Brain microvascular endothelial cell (primary cell): ENCODE measurements around the gene TMX3.

Source experiments
- DNase-seq: peaks from one replicate; pipeline ENCODE4 v3.0.0-alpha.2; 2020
- H3K27ac ChIP-seq: fragments of 250-450 bp; sonication (Bioruptor Pico); 2 replicates; pipeline ENCODE4 v1.5.1; 2020; ENCODE audit warnings: mild to moderate bottlenecking, moderate library complexity
- H3K27me3 ChIP-seq: fragments of 250-450 bp; sonication (Bioruptor Pico); replicated peaks from 2 replicates; pipeline ENCODE4 v1.5.1; 2020; ENCODE audit warnings: mild to moderate bottlenecking
- H3K36me3 ChIP-seq: fragments of 250-450 bp; sonication (Bioruptor Pico); replicated peaks from 2 replicates; pipeline ENCODE4 v1.5.1; 2020; ENCODE audit warnings: mild to moderate bottlenecking
- H3K4me3 ChIP-seq: 2 replicates; pipeline ENCODE4 v1.5.1; 2011; ENCODE audit warnings: low read depth, mild to moderate bottlenecking, control low read depth, low read length, moderate library complexity
- in situ Hi-C: cut with HindIII; loops from 2 replicates; pipeline ENCODE4 v1.10.0; 2017; ENCODE audit warnings: low sequenced_read_pairs, low pct_ligation_motif_present
- TF ChIP-seq, protein P1 (sequence below): IDR thresholded peaks from 2 replicates; pipeline ENCODE4 v1.5.1; 2011; ENCODE audit warnings: low read depth, mild to moderate bottlenecking, moderate library complexity, low read length, control low read depth, inconsistent platforms; ENCODE audit errors: missing control alignments

Gene TMX3

DNA sequence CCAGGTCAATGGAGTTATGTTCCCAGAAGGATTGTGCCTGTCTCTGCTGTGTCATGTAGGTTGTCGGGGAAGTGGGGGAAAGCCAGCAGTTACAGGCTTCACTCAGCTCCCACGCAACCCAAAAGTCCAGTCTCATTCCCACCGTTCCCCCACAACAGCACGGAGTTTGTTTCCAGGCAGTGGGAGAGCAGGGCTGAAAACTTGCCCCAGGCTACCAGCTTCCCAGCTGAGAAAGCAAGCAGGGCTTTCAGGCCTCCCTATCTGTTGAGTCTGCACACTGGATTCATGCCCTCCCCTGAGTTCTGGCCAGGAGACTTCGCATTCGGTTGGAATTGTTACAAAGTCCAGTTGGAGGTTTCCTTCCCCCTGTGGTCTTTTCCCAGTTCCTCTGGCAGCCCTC, 76.3 kb downstream of the TMX3 start:
- H3K27me3 ChIP-seq: no peaks in the 10 kb centered on the region
- TF ChIP-seq, protein P1, sequence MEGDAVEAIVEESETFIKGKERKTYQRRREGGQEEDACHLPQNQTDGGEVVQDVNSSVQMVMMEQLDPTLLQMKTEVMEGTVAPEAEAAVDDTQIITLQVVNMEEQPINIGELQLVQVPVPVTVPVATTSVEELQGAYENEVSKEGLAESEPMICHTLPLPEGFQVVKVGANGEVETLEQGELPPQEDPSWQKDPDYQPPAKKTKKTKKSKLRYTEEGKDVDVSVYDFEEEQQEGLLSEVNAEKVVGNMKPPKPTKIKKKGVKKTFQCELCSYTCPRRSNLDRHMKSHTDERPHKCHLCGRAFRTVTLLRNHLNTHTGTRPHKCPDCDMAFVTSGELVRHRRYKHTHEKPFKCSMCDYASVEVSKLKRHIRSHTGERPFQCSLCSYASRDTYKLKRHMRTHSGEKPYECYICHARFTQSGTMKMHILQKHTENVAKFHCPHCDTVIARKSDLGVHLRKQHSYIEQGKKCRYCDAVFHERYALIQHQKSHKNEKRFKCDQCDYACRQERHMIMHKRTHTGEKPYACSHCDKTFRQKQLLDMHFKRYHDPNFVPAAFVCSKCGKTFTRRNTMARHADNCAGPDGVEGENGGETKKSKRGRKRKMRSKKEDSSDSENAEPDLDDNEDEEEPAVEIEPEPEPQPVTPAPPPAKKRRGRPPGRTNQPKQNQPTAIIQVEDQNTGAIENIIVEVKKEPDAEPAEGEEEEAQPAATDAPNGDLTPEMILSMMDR: no peak
- H3K27ac ChIP-seq: no peak overlapping the region
- DNase-seq: no peak
- H3K36me3 ChIP-seq: no peaks in the 10 kb centered on the region
- in situ Hi-C loops: no loop called here
- no peak overlapping the region for H3K4me3 ChIP-seq

DNA sequence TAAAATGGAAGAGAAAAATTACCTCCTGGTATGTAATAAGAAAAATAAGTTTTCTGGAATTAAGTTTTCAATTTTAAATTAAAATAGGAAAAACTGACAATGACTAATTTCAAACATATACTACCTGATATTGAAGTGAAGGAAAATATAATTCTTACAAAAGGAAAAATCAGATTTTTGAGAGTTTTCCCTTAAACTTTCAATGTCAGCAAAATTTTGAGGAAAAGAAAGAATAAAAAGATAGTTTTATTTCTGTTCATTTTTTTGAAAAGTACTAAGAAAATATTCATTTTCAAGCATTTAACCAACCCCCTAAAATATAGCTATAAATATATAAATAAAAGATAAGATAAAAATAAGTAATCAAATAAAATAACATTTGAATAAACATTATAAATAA, 87.1 kb downstream of the TMX3 start:
- no peak for DNase-seq
- Histone ChIP-seq H3K36me3 (no peaks in the 10 kb centered on the region), H3K4me3 (no peak overlapping the region), H3K27ac (no peak overlapping the region), H3K27me3 (no peaks in the 10 kb centered on the region)
- TF ChIP-seq, protein P1: no peak
- in situ Hi-C loops: no loop called here
